Pancreas (tissue), 10 donors: ENCODE measurements around the gene ARID3A. TPM values are rescaled to one million over a fixed set of nuclear protein-coding genes. Genes with fewer than 3 reads are reported as not detected.
A peak's percentile ranks its signal among the peaks of the same experiment; 100 is the strongest.

Experiments used
- ATAC-seq, 4 donors: fragments of 200-7000 bp; cut with Tn5 transposase; one replicate each; pipeline versions ENCODE4 v1.8.0 to v1.9.1; 2020; ENCODE audit warnings: mild to moderate bottlenecking in 4 of 4, moderate library complexity in 4 of 4
- DNase-seq, 6 donors: peaks; one replicate each; pipeline ENCODE4 v3.0.0-alpha.2; 2020
- FAIRE-seq: peaks from 2 replicates; lab custom pipeline; 2012; peaks lifted over from hg19 to GRCh38; lab: Jason Lieb, UNC
- H3K27ac ChIP-seq, 4 donors: fragments of 200-600 bp; sonication (generic); 1 replicate in 3 of 4; 2 replicates in 1 of 4; pipeline versions ENCODE4 v1.5.0 to v1.8.0; 2020
- H3K27me3 ChIP-seq, 4 donors: fragments of 200-600 bp; one replicate each; pipeline ENCODE4 v1.8.0; 2021
- H3K36me3 ChIP-seq, 3 donors: fragments of 200-600 bp; sonication (generic) in 1 of 3; one replicate each; pipeline versions ENCODE4 v1.5.0 to v1.8.0; 2020 to 2021
- H3K4me1 ChIP-seq, 3 donors: fragments of 200-600 bp; one replicate each; pipeline ENCODE4 v1.8.0; 2021
- H3K4me3 ChIP-seq, 4 donors: fragments of 200-600 bp; sonication (generic) in 2 of 4; one replicate each; pipeline versions ENCODE4 v1.5.0 to v1.8.0; 2020 to 2021
- H3K9me3 ChIP-seq, 4 donors: fragments of 200-600 bp; one replicate each; pipeline ENCODE4 v1.8.0; 2021
- CTCF ChIP-seq, 4 donors: fragments of 200-600 bp; sonication (generic) in 3 of 4; IDR thresholded peaks; one replicate each; pipeline versions ENCODE4 v1.5.0 to v1.8.0; 2021; ENCODE audit warnings: antibody characterized with exemption in 4 of 4
- whole genome bisulfite sequencing, 2 donors: extraction: QIAGEN DNeasy Blood & Tissue Kit; methylation state at CpG; one replicate each; pipeline ENCODE4 v1.1.7; 2013; 5-methylcytosine and 5-hydroxymethylcytosine counted together
- intact Hi-C, 3 donors: fragments of 100-400 bp; cut with DNase I; formaldehyde crosslinking; loops; one replicate each; pipeline versions ENCODE4 v1.11.1 to v1.14.2; 2022
- polyA plus RNA-seq, 2 donors: library from polyadenylated mRNA; stranded (reverse); fragments of 200-250 nt; gene quantifications; one replicate each; pipeline ENCODE4 v1.2.3, GENCODE V29; 2013
- total RNA-seq, 6 donors: library from RNA; stranded (reverse); fragmentation: NEBNext Ultra II Directional in 4 of 6; extraction: Animal tissue kit (Norgen Biotek cat#: 25700) in 4 of 6; gene quantifications; one replicate each; pipeline versions ENCODE4 v1.2.1 to v1.2.4, GENCODE V29; 2021 to 2023
- donor health status: healthy with polysubstance abuse.
- donor health status: DM: no; HTN: no; CAD: no; lungs with moderate emphysema.
- donor health status: DM: no; HTN: no; CAD: no.
- donor health status: control.
- donor health status: control.
- donor health status: Bipolar disorder and iron deficiency.
- donor health status: DM: yes; HTN: yes; CAD: no.
- donor health status: DM: no; HTN: no; CAD: no.
- donor health status: DM: no; HTN: no; CAD: no.
- donor health status: DM: yes; HTN: yes; CAD: no.

Gene ARID3A
- total and polyA plus RNA-seq, 8 donors: 4.6 to 8.5 (median 7.1) TPM

DNA sequence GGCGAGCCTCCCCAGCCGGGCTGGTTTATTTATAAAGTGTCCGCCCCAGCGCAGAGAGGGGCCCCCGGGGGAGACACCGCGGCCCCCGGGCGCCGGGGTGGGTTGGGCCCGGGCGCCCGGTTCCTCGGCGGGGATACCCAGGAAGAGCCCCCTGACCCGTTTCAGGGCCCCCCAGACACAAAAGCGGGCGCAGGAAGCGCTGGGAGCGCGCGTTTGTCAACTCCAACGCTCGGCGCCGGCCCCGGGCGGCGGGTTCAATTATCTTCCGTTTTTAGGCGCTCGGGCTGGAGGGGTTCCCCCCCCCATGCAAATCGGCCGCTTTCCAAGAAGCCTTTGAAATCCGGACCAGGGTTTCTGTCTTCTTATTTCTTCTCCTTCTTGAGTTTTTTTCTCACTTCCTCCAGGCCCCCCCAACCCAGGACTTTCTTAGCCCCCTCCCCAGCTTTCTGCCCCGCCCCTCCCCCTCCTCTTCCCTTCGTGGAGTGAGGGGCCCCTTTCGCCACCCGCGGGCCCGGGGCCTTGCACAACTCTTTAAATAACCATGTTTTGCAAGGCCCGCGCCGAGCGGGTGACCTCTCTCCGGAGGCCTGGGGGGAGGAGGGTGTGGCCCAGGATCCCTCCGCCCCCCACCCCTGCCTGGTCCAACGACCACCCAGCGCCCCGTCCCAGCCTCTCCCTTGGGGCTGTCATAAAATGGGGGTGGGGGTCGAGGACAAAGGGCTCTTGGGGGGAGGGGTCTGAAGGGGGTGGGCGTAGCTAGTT lies 935 bp downstream of the ARID3A start:
- no peaks in the 10 kb centered on the region for H3K27me3 ChIP-seq
- H3K27ac ChIP-seq: peak overlapping the region; percentile 56 to 78 (median 66)
- no peaks in the 10 kb centered on the region for H3K9me3 ChIP-seq
- H3K36me3 ChIP-seq: no peaks in the 10 kb centered on the region
- WGBS, 2 donors: 1% methylated on average over 51 to 52 of the region's 52 CpGs
- H3K4me3 ChIP-seq: peak overlapping the region; percentile 49 to 93 (median 85)
- TF ChIP-seq CTCF (IDR thresholded peaks at IDR 0.05): no peak
- no peak for FAIRE-seq
- peak in 2 of 6 donors; percentile 66 to 86 for DNase-seq
- peaks cover 5% of the 10 kb centered on the region in 3 donors for H3K4me1 ChIP-seq
- intact Hi-C loops: loop anchor here in 1 of 3 donors (10.0 kb wide), 1 partner anchor 58 kb away; the partner anchor contains the start of gene WDR18
- peak in 3 of 4 donors; percentile 12 to 22 (median 18) for ATAC-seq

- TF ChIP-seq CTCF (IDR thresholded peaks at IDR 0.05): no peak
- FAIRE-seq (no peak), ATAC-seq (no peak), DNase-seq (peak in 1 of 6 donors; percentile 72)
- WGBS, 2 donors: 18 to 29% methylated on average over 14 to 15 of the region's 15 CpGs
- Histone ChIP-seq H3K9me3 (no peaks in the 10 kb centered on the region), H3K4me3 (peak overlapping the region in 3 of 4 donors; percentile 49 to 93 (median 86)), H3K4me1 (peaks cover 5% of the 10 kb centered on the region in 3 donors), H3K36me3 (no peaks in the 10 kb centered on the region), H3K27ac (peak overlapping the region in 2 of 4 donors; percentile 56 to 78), H3K27me3 (no peaks in the 10 kb centered on the region)
- intact Hi-C loops: loop anchor here in 1 of 3 donors (10.0 kb wide), 1 partner anchor 57 kb away; the partner anchor contains the start of gene WDR18
Measured at GRCh38 chr19:927351-927779, 1.5 kb downstream of the ARID3A start.

GRCh38 chr19:927780-928401 lies 2.1 kb downstream of the ARID3A start:
- no peak for TF ChIP-seq CTCF (IDR thresholded peaks at IDR 0.05)
- H3K4me1 ChIP-seq: peaks cover 5 to 10% (median 6%) of the 10 kb centered on the region in 3 donors
- WGBS, 2 donors: 84 to 89% methylated on average over 11 to 12 of the region's 12 CpGs
- H3K36me3 ChIP-seq: no peaks in the 10 kb centered on the region
- ATAC-seq (no peak), FAIRE-seq (no peak), DNase-seq (peak in 1 of 6 donors; percentile 43)
- no peak overlapping the region for H3K27ac ChIP-seq
- H3K27me3 ChIP-seq: no peaks in the 10 kb centered on the region
- intact Hi-C loops: loop anchor here in 1 of 3 donors (10.0 kb wide), 1 partner anchor 57 kb away; the partner anchor contains the start of gene WDR18
- H3K9me3 ChIP-seq: no peaks in the 10 kb centered on the region
- H3K4me3 ChIP-seq: peak overlapping the region in 2 of 4 donors; percentile 86 to 93

DNA sequence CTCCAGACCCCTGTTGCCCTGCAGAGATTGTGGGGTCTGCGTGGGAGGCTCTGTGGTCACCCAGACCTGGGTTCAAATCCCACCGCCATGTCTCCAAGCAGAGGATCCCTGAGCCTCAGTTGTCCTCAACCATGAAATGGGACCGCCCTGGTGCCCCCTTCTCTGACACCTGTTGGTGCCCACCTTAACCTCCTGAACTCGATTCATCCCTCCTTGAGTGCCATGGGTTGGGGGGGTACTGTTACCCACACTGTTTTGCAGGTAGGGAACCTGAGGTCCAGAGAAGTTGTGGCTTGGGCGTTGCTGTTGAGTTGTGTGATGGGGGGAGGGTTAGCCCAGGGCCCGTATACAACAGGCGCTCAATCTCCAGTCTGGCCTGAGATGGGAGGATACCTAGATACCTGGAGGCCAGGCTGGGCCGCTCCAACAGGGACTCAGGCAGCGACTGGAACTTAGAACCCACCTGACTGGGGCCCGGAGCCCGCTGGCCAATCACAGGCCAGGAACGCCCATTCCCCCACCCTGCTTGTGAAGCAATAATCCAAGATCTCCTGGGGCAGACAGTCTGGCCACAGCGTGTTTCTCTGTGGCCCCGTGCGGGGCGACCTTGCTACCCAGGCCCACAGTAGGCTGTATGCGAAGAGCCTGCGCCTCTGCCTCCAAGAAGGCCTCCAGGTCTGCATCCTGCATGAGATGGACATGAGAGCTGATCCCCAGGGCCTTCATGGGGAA lies 2.8 kb downstream of the ARID3A start:
- FAIRE-seq (no peak), DNase-seq (no peak)
- WGBS, 2 donors: 87 to 89% methylated on average over 18 of the region's 18 CpGs

More for the DNA sequence above, 2.8 kb downstream of the ARID3A start:
- no peaks in the 10 kb centered on the region for H3K27me3 ChIP-seq
- H3K9me3 ChIP-seq: no peaks in the 10 kb centered on the region
- H3K4me1 ChIP-seq: peaks cover 5 to 16% (median 14%) of the 10 kb centered on the region in 3 donors
- no peak overlapping the region for H3K27ac ChIP-seq
- H3K36me3 ChIP-seq: no peaks in the 10 kb centered on the region
- intact Hi-C loops: loop anchor here in 1 of 3 donors (10.0 kb wide), 1 partner anchor 56 kb away; the partner anchor contains the start of gene WDR18
- no peak for TF ChIP-seq CTCF (IDR thresholded peaks at IDR 0.05)
- no peak overlapping the region for H3K4me3 ChIP-seq
- no peak for ATAC-seq
